Endothelial cell of umbilical vein (primary cell): Measurements from ENCODE around the gene SPAG16. TPM values are rescaled to one million over a fixed set of nuclear protein-coding genes. Genes with fewer than 3 reads are reported as not detected.

Source experiments
- BruUV-seq: library from RNA; stranded (reverse); fragments of 400-500 nt; replicated peaks from 2 replicates; lab custom pipeline; 2021; lab: Mats Ljungman, UMichigan
- CTCF ChIA-PET: fragments of 300-600, 350-600 bp; sonication (Branson Sonifier 250); formaldehyde crosslinking; loops from one replicate; lab custom pipeline; 2021; ENCODE audit warnings: antibody characterized with exemption, inconsistent platforms; lab: Charles Lee
- POLR2A ChIA-PET: fragments of 300-600, 350-600 bp; sonication (Branson Sonifier 250); formaldehyde crosslinking; loops from one replicate; lab custom pipeline; 2021; ENCODE audit warnings: antibody characterized with exemption, inconsistent platforms; lab: Charles Lee
- DNase-seq: peaks from one replicate; pipeline ENCODE4 v3.0.0-alpha.2; 2011; ENCODE audit warnings: low read depth, low spot score
- FAIRE-seq: peaks from 2 replicates; lab custom pipeline; 2011; peaks lifted over from hg19 to GRCh38; lab: Jason Lieb, UNC
- H2AFZ ChIP-seq: 2 replicates; pipeline ENCODE4 v1.6.0; 2012; ENCODE audit warnings: low read depth, low read length, control low read depth, inconsistent platforms
- H3K27ac ChIP-seq: 2 replicates; pipeline ENCODE4 v1.5.1; 2011; ENCODE audit warnings: low read depth, mild to moderate bottlenecking, control low read depth, low read length, moderate library complexity; ENCODE audit not compliant: insufficient read depth
- H3K27me3 ChIP-seq, 2 experiments: 2 replicates each; pipeline versions ENCODE4 v1.6.0 to v1.6.1; 2011; ENCODE audit warnings: low read length in 2 of 2, mixed read lengths in 1 of 2; ENCODE audit not compliant: control insufficient read depth in 2 of 2, insufficient read depth in 2 of 2
- H3K36me3 ChIP-seq, 2 experiments: 2 replicates in 1 of 2; 3 replicates in 1 of 2; pipeline ENCODE4 v1.5.1; 2011; ENCODE audit warnings: low read length in 2 of 2, mild to moderate bottlenecking in 1 of 2, moderate library complexity in 1 of 2; ENCODE audit not compliant: control insufficient read depth in 2 of 2, insufficient read depth in 2 of 2; ENCODE audit errors: extremely low read depth in 1 of 2
- H3K4me1 ChIP-seq: 3 replicates; pipeline ENCODE4 v1.5.1; 2011; ENCODE audit warnings: mild to moderate bottlenecking, low read length; ENCODE audit not compliant: control insufficient read depth, insufficient read depth; ENCODE audit errors: extremely low read depth
- H3K4me2 ChIP-seq: 2 replicates; pipeline ENCODE4 v1.6.1; 2011; ENCODE audit warnings: low read length, control low read depth, mixed read lengths; ENCODE audit not compliant: insufficient read depth
- H3K4me3 ChIP-seq, 3 experiments: fragments of 200-600 bp in 1 of 3; sonication (generic), shearing (Covaris generic) in 1 of 3; replicated peaks in 1 of 3; 2 replicates each; pipeline ENCODE4 v1.5.1; 2011 to 2016; ENCODE audit warnings: control low read depth in 3 of 3, low read length in 3 of 3, mild to moderate bottlenecking in 2 of 3, inconsistent platforms in 1 of 3, low read depth in 1 of 3, moderate library complexity in 1 of 3; ENCODE audit not compliant: insufficient read depth in 1 of 3
- H3K79me2 ChIP-seq: 2 replicates; pipeline ENCODE4 v1.6.0; 2012; ENCODE audit warnings: low read length, inconsistent platforms; ENCODE audit not compliant: control insufficient read depth, insufficient read depth
- H3K9ac ChIP-seq: replicated peaks from 2 replicates; pipeline ENCODE3; 2011; ENCODE audit warnings: low read length, control low read depth; ENCODE audit not compliant: insufficient read depth; ENCODE audit errors: extremely low read depth
- H3K9me1 ChIP-seq: replicated peaks from 3 replicates; pipeline ENCODE4 v1.6.0; 2011; ENCODE audit warnings: mild to moderate bottlenecking, low read length; ENCODE audit not compliant: control insufficient read depth, insufficient read depth; ENCODE audit errors: extremely low read depth
- H3K9me3 ChIP-seq: replicated peaks from 2 replicates; pipeline ENCODE4 v1.5.1; 2012; ENCODE audit warnings: low read length, inconsistent platforms; ENCODE audit not compliant: control insufficient read depth, insufficient read depth
- H4K20me1 ChIP-seq: replicated peaks from 2 replicates; pipeline ENCODE3; 2011; ENCODE audit warnings: mild to moderate bottlenecking, low read length; ENCODE audit not compliant: control insufficient read depth, insufficient read depth; ENCODE audit errors: extremely low read depth
- EZH2 ChIP-seq: IDR thresholded peaks from 2 replicates; pipeline ENCODE4 v1.6.1; 2012; ENCODE audit warnings: borderline replicate concordance, low read depth, mild to moderate bottlenecking, moderate library complexity, low read length, inconsistent platforms; ENCODE audit not compliant: severe bottlenecking
- GATA2 ChIP-seq: IDR thresholded peaks from 2 replicates; pipeline ENCODE4 v1.7.0; 2011; ENCODE audit warnings: low read depth, mild to moderate bottlenecking, moderate library complexity, mixed read lengths, low read length; ENCODE audit not compliant: insufficient read length, insufficient read depth
- JUN ChIP-seq: IDR thresholded peaks from 2 replicates; pipeline ENCODE4 v1.6.1; 2011; ENCODE audit warnings: borderline replicate concordance, low read depth; ENCODE audit not compliant: insufficient read length, insufficient read depth
- MYC ChIP-seq: IDR thresholded peaks from one replicate; pipeline ENCODE4 v1.6.1; 2011; ENCODE audit warnings: mild to moderate bottlenecking, low read depth, low read length
- POLR2A ChIP-seq: IDR thresholded peaks from 2 replicates; pipeline ENCODE4 v1.6.1; 2012; ENCODE audit warnings: low read depth, mild to moderate bottlenecking, control low read depth, low read length
- POLR2AphosphoS5 ChIP-seq: IDR thresholded peaks from 2 replicates; pipeline ENCODE4 v1.6.1; 2012; ENCODE audit warnings: low read depth, mild to moderate bottlenecking, control low read depth, low read length, moderate library complexity; ENCODE audit not compliant: insufficient read depth
- dilution Hi-C: fragments of 300-500 bp; cut with MboI; formaldehyde crosslinking; loops from one replicate; pipeline ENCODE4 v1.15.0; 2019; ENCODE audit warnings: low sequenced_read_pairs; ENCODE audit not compliant: extremely low pct_ligation_motif_present
- intact Hi-C: fragments of 100-400 bp; cut with micrococcal nuclease; formaldehyde crosslinking; loops from one replicate; pipeline ENCODE4 v1.10.0; 2022
- polyA plus RNA-seq, 4 experiments: library from polyadenylated mRNA; depleted of rRNA in 3 of 4; stranded (reverse) in 3 of 4; unstranded in 1 of 4; fragments of >200 nt; gene quantifications; 2 replicates each; pipeline versions ENCODE4 v1.2.1 to v1.2.3, GENCODE V29; 2011 to 2012; ENCODE audit warnings: missing spikeins in 1 of 4
- total RNA-seq: library from RNA; stranded (reverse); gene quantifications from 2 replicates; pipeline ENCODE4 v1.2.3, GENCODE V29; 2021
- TF ChIP-seq, protein P1 (sequence below): IDR thresholded peaks from 2 replicates; pipeline ENCODE4 v1.6.1; 2011; ENCODE audit not compliant: insufficient read depth, insufficient read length
- TF ChIP-seq, protein P2 (sequence below), 2 donors: IDR thresholded peaks; 1 replicate in 1 of 2; 2 replicates in 1 of 2; pipeline ENCODE4 v1.5.1; 2011; ENCODE audit warnings: low read length in 2 of 2, mild to moderate bottlenecking in 2 of 2, moderate library complexity in 2 of 2, control low read depth in 1 of 2, inconsistent platforms in 1 of 2, low read depth in 1 of 2; ENCODE audit not compliant: insufficient read depth in 1 of 2; ENCODE audit errors: extremely low read depth in 1 of 2

SPAG16 gene
- total and polyA plus RNA-seq, 2 donors (not counting 3 experiments of a cell fraction or from before 2014, with no cell fraction given), result 4.0 to 7.7 TPM

DNA sequence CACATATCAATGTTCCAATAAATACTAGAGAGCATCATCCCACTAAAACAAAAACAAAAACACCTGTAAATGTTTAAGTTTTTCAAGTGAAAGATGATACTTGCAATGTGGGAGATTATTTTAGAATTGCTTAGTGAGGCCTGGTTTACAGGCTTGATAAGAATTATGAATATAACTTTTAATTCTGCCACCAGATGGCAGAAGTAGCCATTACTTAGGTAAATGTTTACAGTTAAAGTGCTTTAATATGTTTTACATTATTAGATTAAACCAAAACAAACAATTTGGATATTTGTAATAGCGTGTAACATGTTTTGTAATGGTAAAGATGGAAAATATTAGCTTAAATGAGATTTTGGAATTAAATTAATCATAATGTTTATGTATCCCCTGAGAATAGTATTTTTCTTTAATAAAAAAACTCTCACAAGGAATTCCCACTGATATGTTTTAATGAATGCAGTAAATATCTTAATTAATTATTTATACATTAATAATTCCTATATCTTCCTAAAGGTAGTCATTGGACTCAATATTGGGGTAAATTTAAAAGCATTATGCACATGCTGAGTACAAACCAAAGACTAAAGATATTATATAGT lies 522.0 kb downstream of the SPAG16 start:
- H3K79me2 ChIP-seq, result no peaks in the 10 kb centered on the region
- no peaks in the 10 kb centered on the region for H4K20me1 ChIP-seq
- TF ChIP-seq, protein P1, sequence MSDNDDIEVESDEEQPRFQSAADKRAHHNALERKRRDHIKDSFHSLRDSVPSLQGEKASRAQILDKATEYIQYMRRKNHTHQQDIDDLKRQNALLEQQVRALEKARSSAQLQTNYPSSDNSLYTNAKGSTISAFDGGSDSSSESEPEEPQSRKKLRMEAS, result no peak
- no peak for TF ChIP-seq POLR2AphosphoS5
- TF ChIP-seq POLR2A, result no peak
- TF ChIP-seq MYC, result no peak
- TF ChIP-seq JUN, result no peak
- TF ChIP-seq, protein P2, sequence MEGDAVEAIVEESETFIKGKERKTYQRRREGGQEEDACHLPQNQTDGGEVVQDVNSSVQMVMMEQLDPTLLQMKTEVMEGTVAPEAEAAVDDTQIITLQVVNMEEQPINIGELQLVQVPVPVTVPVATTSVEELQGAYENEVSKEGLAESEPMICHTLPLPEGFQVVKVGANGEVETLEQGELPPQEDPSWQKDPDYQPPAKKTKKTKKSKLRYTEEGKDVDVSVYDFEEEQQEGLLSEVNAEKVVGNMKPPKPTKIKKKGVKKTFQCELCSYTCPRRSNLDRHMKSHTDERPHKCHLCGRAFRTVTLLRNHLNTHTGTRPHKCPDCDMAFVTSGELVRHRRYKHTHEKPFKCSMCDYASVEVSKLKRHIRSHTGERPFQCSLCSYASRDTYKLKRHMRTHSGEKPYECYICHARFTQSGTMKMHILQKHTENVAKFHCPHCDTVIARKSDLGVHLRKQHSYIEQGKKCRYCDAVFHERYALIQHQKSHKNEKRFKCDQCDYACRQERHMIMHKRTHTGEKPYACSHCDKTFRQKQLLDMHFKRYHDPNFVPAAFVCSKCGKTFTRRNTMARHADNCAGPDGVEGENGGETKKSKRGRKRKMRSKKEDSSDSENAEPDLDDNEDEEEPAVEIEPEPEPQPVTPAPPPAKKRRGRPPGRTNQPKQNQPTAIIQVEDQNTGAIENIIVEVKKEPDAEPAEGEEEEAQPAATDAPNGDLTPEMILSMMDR (IDR thresholded peaks at IDR 0.05; ENCODE audit: extremely low read depth in 1 of 2, insufficient read depth in 1 of 2, low read depth in 1 of 2, low read length in 2 of 2), result no peak
- TF ChIP-seq EZH2, result no peak
- no peak for TF ChIP-seq GATA2
- intact Hi-C loops (loop anchor here (1.0 to 5.0 kb wide), 4 partner anchors 555 to 1466 kb away; no protein-coding TSS in a partner anchor), dilution Hi-C loops (no loop called here)
- H3K27me3 ChIP-seq, result no peaks in the 10 kb centered on the region
- DNase-seq, result peak; percentile 30
- H3K4me2 ChIP-seq, result no peak overlapping the region
- no peak overlapping the region for H3K9ac ChIP-seq
- H3K36me3 ChIP-seq, result no peaks in the 10 kb centered on the region
- no peak overlapping the region for H2AFZ ChIP-seq
- no TSS peak for BruUV-seq
- CTCF ChIA-PET, result interaction anchor here (1.1 kb wide), 1 partner anchor 1025 kb away, joined by 3 read pairs; no protein-coding TSS in a partner anchor
- no peaks in the 10 kb centered on the region for H3K9me1 ChIP-seq
- no peak overlapping the region for H3K27ac ChIP-seq
- no peaks in the 10 kb centered on the region for H3K9me3 ChIP-seq
- POLR2A ChIA-PET, result no interaction called here
- no peak for FAIRE-seq
- no peak overlapping the region for H3K4me3 ChIP-seq
- no peaks in the 10 kb centered on the region for H3K4me1 ChIP-seq
